CD4-positive, CD25-positive, alpha-beta regulatory T cell (primary cell): ENCODE data around the gene ABCA7. TPM values are rescaled to one million over a fixed set of nuclear protein-coding genes. Genes with fewer than 3 reads are reported as not detected.

ENCODE experiments used
- ATAC-seq, 2 donors: fragments of 150-1000 bp; cut with Tn5 transposase; one replicate each; pipeline ENCODE4 v1.10.0; 2021; ENCODE audit warnings: low read depth in 2 of 2, moderate number of reproducible peaks in 2 of 2, moderate library complexity in 1 of 2
- DNase-seq, 3 donors: peaks; one replicate each; pipeline versions ENCODE4 v3.0.0 to v3.0.0-alpha.2; 2012 to 2022; ENCODE audit warnings: mixed read lengths in 1 of 3
- H3K27ac ChIP-seq: one replicate; pipeline ENCODE4 v1.7.0; 2013; ENCODE audit warnings: mild to moderate bottlenecking, low read length; ENCODE audit not compliant: insufficient read depth, poor library complexity, severe bottlenecking
- H3K27me3 ChIP-seq: one replicate; pipeline ENCODE4 v1.7.0; 2013; ENCODE audit warnings: low read length; ENCODE audit not compliant: control insufficient read depth, insufficient read depth
- H3K36me3 ChIP-seq: one replicate; pipeline ENCODE4 v1.7.0; 2013; ENCODE audit warnings: mild to moderate bottlenecking, low read length, moderate library complexity; ENCODE audit not compliant: control insufficient read depth, insufficient read depth
- H3K4me1 ChIP-seq: 2 replicates; pipeline ENCODE4 v1.7.0; 2013; ENCODE audit warnings: mild to moderate bottlenecking, low read length; ENCODE audit not compliant: insufficient read depth, control insufficient read depth, poor library complexity, severe bottlenecking
- H3K4me3 ChIP-seq: one replicate; pipeline ENCODE4 v1.7.0; 2013; ENCODE audit warnings: low read depth, mild to moderate bottlenecking, low read length, moderate library complexity
- H3K9me3 ChIP-seq, 2 experiments: 1 replicate in 1 of 2; 2 replicates in 1 of 2; pipeline ENCODE4 v1.7.0; 2013; ENCODE audit warnings: low read length in 2 of 2, mild to moderate bottlenecking in 1 of 2, moderate library complexity in 1 of 2; ENCODE audit not compliant: control insufficient read depth in 2 of 2
- H3K27ac Mint-ChIP-seq, 3 donors: one replicate each; pipeline ENCODE4 v1.8.0; 2020 to 2022; ENCODE audit warnings: mild to moderate bottlenecking in 3 of 3, mixed read lengths in 3 of 3, moderate library complexity in 2 of 3
- H3K27me3 Mint-ChIP-seq: one replicate; pipeline ENCODE4 v1.8.0; 2022; ENCODE audit warnings: mild to moderate bottlenecking, mixed read lengths
- H3K36me3 Mint-ChIP-seq: one replicate; pipeline ENCODE4 v1.8.0; 2020; ENCODE audit warnings: mixed read lengths
- H3K4me1 Mint-ChIP-seq, 4 donors: one replicate each; pipeline ENCODE4 v1.8.0; 2020 to 2022; ENCODE audit warnings: mixed read lengths in 4 of 4, mild to moderate bottlenecking in 1 of 4
- H3K4me3 Mint-ChIP-seq, 4 donors: one replicate each; pipeline ENCODE4 v1.8.0; 2020 to 2022; ENCODE audit warnings: mild to moderate bottlenecking in 4 of 4, mixed read lengths in 4 of 4, moderate library complexity in 3 of 4
- H3K9me3 Mint-ChIP-seq, 7 donors: one replicate each; pipeline ENCODE4 v1.8.0; 2020 to 2022; ENCODE audit warnings: mixed read lengths in 7 of 7, mild to moderate bottlenecking in 3 of 7, moderate library complexity in 2 of 7
- polyA plus RNA-seq, 4 donors: library from polyadenylated mRNA; unstranded; fragments of 300-500 nt; fragmentation: Illumina TruSeq; gene quantifications; one replicate each; pipeline ENCODE4 v1.2.3, GENCODE V29; 2021
- total RNA-seq: library from RNA; stranded (reverse); gene quantifications from one replicate; pipeline ENCODE4 v1.2.3, GENCODE V29; 2022

ABCA7 gene
- total and polyA plus RNA-seq, 5 donors from 2014 or later = 3.4 to 161 (median 7.0) TPM

DNA sequence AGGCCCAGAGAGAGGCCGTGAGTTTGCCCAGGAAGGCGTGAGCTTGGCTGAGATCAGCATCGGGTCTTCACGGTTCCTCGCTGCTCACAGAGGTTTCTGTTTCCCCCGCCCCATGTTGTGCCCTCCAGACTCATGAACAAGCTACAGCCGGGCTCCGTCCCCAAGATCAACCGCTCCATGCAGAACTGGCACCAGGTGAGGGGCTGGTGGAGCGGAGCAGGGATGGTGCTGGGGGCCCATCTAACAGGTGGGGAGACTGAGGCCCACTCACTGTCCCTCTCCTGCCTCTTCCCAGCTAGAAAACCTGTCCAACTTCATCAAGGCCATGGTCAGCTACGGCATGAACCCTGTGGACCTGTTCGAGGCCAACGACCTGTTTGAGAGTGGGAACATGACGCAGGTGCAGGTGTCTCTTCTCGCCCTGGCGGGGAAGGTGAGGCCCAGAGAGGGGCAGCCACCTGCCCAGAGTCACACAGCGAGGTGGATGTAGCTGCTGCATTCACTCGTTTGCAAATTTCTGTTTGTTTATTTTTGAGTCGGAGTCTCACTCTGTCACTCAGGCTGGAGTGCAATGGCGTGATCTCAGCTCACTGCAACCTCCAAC lies 7.5 kb upstream of the ABCA7 start:
- H3K4me1 Mint-ChIP-seq = peaks cover 2 to 49% (median 4%) of the 10 kb centered on the region in 4 donors
- no peak overlapping the region for H3K27ac Mint-ChIP-seq
- H3K4me3 Mint-ChIP-seq = peak overlapping the region in 1 of 4 donors; percentile 28
- ATAC-seq = no peak
- Histone ChIP-seq H3K4me3 (no peak overlapping the region), H3K9me3 (no peaks in the 10 kb centered on the region), H3K27ac (no peak overlapping the region), H3K27me3 (no peaks in the 10 kb centered on the region), H3K4me1 (peaks cover 34% of the 10 kb centered on the region), H3K36me3 (peaks cover 41% of the 10 kb centered on the region)
- peaks cover 14% of the 10 kb centered on the region for H3K36me3 Mint-ChIP-seq
- no peaks in the 10 kb centered on the region for H3K9me3 Mint-ChIP-seq
- no peak for DNase-seq
- H3K27me3 Mint-ChIP-seq = no peaks in the 10 kb centered on the region

DNA sequence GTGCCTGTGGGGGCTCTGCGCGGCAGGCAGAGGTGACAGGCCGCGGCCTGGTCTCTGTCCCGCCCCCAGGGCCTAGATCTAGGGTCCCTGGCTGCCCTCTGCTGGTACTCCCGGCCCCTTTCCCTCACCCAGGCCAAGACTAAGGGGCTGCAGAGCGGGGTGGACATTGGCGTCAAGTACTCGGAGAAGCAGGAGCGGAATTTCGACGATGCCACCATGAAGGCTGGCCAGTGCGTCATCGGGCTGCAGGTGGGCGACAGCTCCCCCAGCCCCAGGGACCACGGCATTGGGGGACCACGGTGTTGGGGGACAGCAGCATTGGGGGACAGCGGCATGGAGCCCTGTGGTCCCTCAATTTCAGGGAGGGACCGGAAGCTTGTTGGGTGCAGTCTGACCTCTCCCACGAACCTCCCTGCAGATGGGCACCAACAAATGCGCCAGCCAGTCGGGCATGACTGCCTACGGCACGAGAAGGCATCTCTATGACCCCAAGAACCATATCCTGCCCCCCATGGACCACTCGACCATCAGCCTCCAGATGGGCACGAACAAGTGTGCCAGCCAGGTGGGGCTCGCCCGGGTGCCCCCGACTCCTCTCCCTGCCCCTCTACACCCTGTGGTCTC lies 3.8 kb upstream of the ABCA7 start:
- no peaks in the 10 kb centered on the region for H3K27me3 ChIP-seq
- ATAC-seq (no peak), DNase-seq (no peak)
- H3K27me3 Mint-ChIP-seq = no peaks in the 10 kb centered on the region
- no peak overlapping the region for H3K27ac ChIP-seq
- peak overlapping the region in 1 of 4 donors; percentile 47 for H3K4me3 Mint-ChIP-seq
- no peak overlapping the region for H3K4me3 ChIP-seq
- peaks cover 0 to 2% (median 0%) of the 10 kb centered on the region in 7 donors for H3K9me3 Mint-ChIP-seq
- peaks cover 21% of the 10 kb centered on the region for H3K36me3 Mint-ChIP-seq
- H3K27ac Mint-ChIP-seq = no peak overlapping the region
- H3K4me1 ChIP-seq = peaks cover 37% of the 10 kb centered on the region
- H3K4me1 Mint-ChIP-seq = peaks cover 0 to 67% (median 24%) of the 10 kb centered on the region in 4 donors
- peaks cover 38% of the 10 kb centered on the region for H3K36me3 ChIP-seq
- no peaks in the 10 kb centered on the region for H3K9me3 ChIP-seq

DNA sequence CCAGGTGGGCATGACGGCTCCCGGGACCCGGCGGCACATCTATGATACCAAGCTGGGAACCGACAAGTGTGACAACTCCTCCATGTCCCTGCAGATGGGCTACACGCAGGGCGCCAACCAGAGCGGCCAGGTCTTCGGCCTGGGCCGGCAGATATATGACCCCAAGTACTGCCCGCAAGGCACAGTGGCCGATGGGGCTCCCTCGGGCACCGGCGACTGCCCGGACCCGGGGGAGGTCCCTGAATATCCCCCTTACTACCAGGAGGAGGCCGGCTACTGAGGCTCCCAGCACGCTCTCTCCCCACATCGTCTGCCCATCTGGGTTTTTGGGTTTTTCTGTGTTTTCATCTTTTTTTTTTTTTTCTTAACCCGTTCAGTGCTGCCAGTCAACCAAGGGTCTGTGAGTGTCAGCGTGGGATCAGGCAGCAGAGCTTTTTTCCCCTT lies 2.3 kb upstream of the ABCA7 start:
- H3K27me3 Mint-ChIP-seq = no peaks in the 10 kb centered on the region
- peaks cover 45% of the 10 kb centered on the region for H3K4me1 ChIP-seq
- H3K4me3 ChIP-seq = peak overlapping the region; percentile 13
- peaks cover 0 to 69% (median 26%) of the 10 kb centered on the region in 4 donors for H3K4me1 Mint-ChIP-seq
- H3K36me3 ChIP-seq = peaks cover 35% of the 10 kb centered on the region
- H3K9me3 Mint-ChIP-seq = peaks cover 0 to 2% (median 0%) of the 10 kb centered on the region in 7 donors
- H3K4me3 Mint-ChIP-seq = peak overlapping the region; percentile 73 to 99 (median 95)
- DNase-seq (no peak), ATAC-seq (no peak)
- H3K36me3 Mint-ChIP-seq = peaks cover 18% of the 10 kb centered on the region
- no peaks in the 10 kb centered on the region for H3K27me3 ChIP-seq
- no peaks in the 10 kb centered on the region for H3K9me3 ChIP-seq
- peak overlapping the region; percentile 63 for H3K27ac ChIP-seq
- H3K27ac Mint-ChIP-seq = peak overlapping the region; percentile 83 to 95 (median 84)

DNA sequence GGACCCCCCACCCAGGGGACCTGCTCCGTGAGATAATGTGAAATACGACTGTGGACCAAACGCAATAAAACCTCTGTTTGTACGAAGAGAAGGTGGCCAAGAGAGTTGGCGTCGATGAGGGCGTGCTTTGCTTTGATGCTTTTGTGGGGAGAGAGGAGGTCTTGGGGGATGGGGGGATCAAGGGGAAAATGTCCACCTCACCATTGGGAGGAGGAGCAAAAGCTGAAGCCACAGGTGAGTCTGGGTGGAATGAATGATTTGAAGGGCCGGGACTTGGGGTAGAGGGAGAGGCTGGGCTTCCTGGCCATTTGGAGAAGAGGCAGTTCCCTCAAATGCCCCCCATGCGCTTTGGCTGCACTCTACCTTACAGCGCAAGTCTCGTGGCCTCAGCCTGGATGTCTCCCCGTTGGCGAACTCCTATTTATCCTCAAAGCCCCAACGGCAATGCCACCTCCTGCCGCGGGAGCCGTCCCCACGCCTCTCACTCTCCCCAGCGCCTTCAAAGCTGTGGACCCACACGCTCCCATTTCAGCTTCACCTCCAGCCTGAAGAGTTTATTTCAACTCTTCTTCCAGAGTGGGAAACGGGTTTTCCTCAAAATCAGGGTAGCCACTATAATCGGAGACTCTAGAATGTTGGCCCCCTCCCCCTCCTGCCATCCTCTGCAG lies 795 bp upstream of the ABCA7 start:
- H3K36me3 Mint-ChIP-seq = peaks cover 18% of the 10 kb centered on the region
- ATAC-seq (no peak), DNase-seq (no peak)
- peaks cover 0 to 61% (median 25%) of the 10 kb centered on the region in 4 donors for H3K4me1 Mint-ChIP-seq
- Histone ChIP-seq H3K4me1 (peaks cover 45% of the 10 kb centered on the region), H3K27ac (peak overlapping the region; percentile 74), H3K36me3 (peaks cover 28% of the 10 kb centered on the region), H3K27me3 (no peaks in the 10 kb centered on the region), H3K4me3 (peak overlapping the region; percentile 48), H3K9me3 (no peaks in the 10 kb centered on the region)
- peak overlapping the region; percentile 92 to 99 (median 98) for H3K4me3 Mint-ChIP-seq
- H3K27me3 Mint-ChIP-seq = no peaks in the 10 kb centered on the region
- peaks cover 0 to 2% (median 0%) of the 10 kb centered on the region in 7 donors for H3K9me3 Mint-ChIP-seq
- peak overlapping the region; percentile 69 to 95 (median 93) for H3K27ac Mint-ChIP-seq

DNA sequence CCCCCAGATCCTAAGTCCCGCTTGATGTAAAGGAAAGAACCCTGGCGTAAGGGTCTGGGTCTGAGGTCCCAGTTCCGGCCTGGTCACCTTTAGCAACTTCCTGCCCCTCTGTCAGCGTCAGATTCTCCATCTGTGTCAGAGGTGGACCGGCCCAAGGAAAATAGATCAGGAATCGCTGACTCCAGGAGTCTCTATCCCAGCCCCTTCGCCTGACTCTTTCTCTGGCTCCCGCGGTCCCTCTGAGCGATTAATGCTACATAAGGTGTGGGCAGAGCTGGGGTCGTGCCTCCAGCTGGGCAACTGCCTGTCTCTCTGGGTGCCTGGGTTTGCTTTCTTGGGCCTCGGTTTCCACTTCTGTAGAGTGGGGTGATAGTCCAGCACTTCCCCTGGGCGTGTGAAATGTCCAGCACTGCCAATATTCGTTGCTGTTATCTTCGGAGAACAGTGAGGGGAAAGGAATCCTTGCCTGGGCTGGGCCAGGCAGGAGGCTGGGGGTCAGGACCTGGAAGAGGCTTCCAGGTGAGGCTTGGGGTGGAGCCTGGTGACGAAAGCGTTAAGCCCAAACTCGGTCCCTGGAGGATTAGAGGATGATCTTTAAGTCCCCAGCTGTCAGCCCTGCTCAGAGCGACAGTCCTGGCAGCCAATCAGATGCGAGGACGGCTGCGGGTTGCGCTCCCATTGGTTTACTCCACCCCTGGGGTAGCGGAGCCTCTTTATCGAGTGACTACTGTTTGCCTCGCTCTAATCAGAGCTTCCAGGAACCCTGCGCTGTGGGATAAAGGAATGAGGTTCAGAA lies 767 bp downstream of the ABCA7 start:
- Mint-ChIP-seq H3K27me3 (no peaks in the 10 kb centered on the region), H3K9me3 (peaks cover 0 to 2% (median 0%) of the 10 kb centered on the region in 7 donors), H3K4me3 (peak overlapping the region; percentile 92 to 99 (median 98)), H3K36me3 (peaks cover 18% of the 10 kb centered on the region), H3K27ac (peak overlapping the region; percentile 90 to 95 (median 93)), H3K4me1 (peaks cover 5 to 59% (median 28%) of the 10 kb centered on the region in 4 donors)
- peak overlapping the region; percentile 85 for H3K4me3 ChIP-seq
- peaks cover 23% of the 10 kb centered on the region for H3K36me3 ChIP-seq
- peak; percentile 85 to 96 (median 86) for DNase-seq
- H3K4me1 ChIP-seq = peaks cover 45% of the 10 kb centered on the region
- H3K27ac ChIP-seq = peak overlapping the region; percentile 74
- peak; percentile 59 to 66 for ATAC-seq
- no peaks in the 10 kb centered on the region for H3K9me3 ChIP-seq
- H3K27me3 ChIP-seq = no peaks in the 10 kb centered on the region

DNA sequence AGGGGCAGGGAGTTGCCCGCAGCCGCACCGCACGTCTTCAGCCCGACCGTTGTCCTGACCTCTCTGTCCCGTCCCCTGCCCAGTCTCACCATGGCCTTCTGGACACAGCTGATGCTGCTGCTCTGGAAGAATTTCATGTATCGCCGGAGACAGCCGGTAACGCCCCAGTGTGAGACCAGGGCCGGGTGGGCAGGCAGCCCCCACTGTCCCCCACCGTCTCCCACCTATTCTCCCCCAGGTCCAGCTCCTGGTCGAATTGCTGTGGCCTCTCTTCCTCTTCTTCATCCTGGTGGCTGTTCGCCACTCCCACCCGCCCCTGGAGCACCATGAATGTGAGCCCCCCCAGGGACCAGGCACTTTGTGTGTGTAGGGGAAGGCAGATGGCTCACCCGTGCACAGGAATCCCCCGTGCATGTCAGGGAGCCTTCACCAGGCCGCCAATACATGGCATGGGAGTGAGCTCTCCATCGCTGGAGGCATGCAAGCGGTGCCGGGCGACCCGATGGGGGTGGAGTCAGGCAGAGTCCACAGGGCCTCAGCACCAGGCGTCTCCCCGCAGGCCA lies 1.4 kb downstream of the ABCA7 start:
- H3K27me3 Mint-ChIP-seq = no peaks in the 10 kb centered on the region
- H3K4me1 ChIP-seq = peaks cover 45% of the 10 kb centered on the region
- peak overlapping the region; percentile 16 for H3K27ac ChIP-seq
- peaks cover 18% of the 10 kb centered on the region for H3K36me3 Mint-ChIP-seq
- peak overlapping the region; percentile 92 to 99 (median 98) for H3K4me3 Mint-ChIP-seq
- peaks cover 18% of the 10 kb centered on the region for H3K36me3 ChIP-seq
- no peaks in the 10 kb centered on the region for H3K27me3 ChIP-seq
- DNase-seq = no peak
- peaks cover 5 to 54% (median 28%) of the 10 kb centered on the region in 4 donors for H3K4me1 Mint-ChIP-seq
- peak overlapping the region; percentile 85 for H3K4me3 ChIP-seq
- H3K27ac Mint-ChIP-seq = peak overlapping the region in 1 of 3 donors; percentile 93
- ATAC-seq = no peak
- no peaks in the 10 kb centered on the region for H3K9me3 ChIP-seq
- peaks cover 0 to 2% (median 0%) of the 10 kb centered on the region in 7 donors for H3K9me3 Mint-ChIP-seq
